GM06990 (cell line): ENCODE data around the gene RYR1.

Experiments used
- DNase-seq: peaks from one replicate; pipeline ENCODE4 v3.0.0-alpha.2; 2011; ENCODE audit not compliant: insufficient read length; ENCODE audit errors: extremely low read depth
- H3K27me3 ChIP-seq: replicated peaks from 2 replicates; pipeline ENCODE4 v1.6.0; 2011; ENCODE audit warnings: low read length; ENCODE audit not compliant: control insufficient read depth, insufficient read depth
- H3K36me3 ChIP-seq: 2 replicates; pipeline ENCODE4 v1.5.1; 2011; ENCODE audit warnings: low read length; ENCODE audit not compliant: control insufficient read depth, insufficient read depth
- H3K4me3 ChIP-seq: replicated peaks from 2 replicates; pipeline ENCODE4 v1.5.1; 2011; ENCODE audit warnings: low read depth, mild to moderate bottlenecking, control low read depth, low read length
- CTCF ChIP-seq: IDR thresholded peaks from 2 replicates; pipeline ENCODE4 v1.5.1; 2011; ENCODE audit warnings: low read length, control low read depth, mild to moderate bottlenecking, inconsistent platforms; ENCODE audit not compliant: insufficient read depth, poor library complexity, severe bottlenecking

Gene RYR1

GRCh38 chr19:38519168-38519567 lies 85.7 kb downstream of the RYR1 start:
- TF ChIP-seq CTCF = no peak
- H3K27me3 ChIP-seq = no peaks in the 10 kb centered on the region; the same call in none of the 2 replicates
- no peak overlapping the region for H3K4me3 ChIP-seq
- H3K36me3 ChIP-seq = no peaks in the 10 kb centered on the region
- no peak for DNase-seq

- Histone ChIP-seq H3K27me3 (no peaks in the 10 kb centered on the region; the same call in none of the 2 replicates), H3K36me3 (no peaks in the 10 kb centered on the region), H3K4me3 (no peak overlapping the region)
- no peak for TF ChIP-seq CTCF
- no peak for DNase-seq
Observed at GRCh38 chr19:38519988-38520387, 86.5 kb downstream of the RYR1 start.

- DNase-seq = no peak
Observed at GRCh38 chr19:38522915-38523314, 89.4 kb downstream of the RYR1 start.

GRCh38 chr19:38523319-38523718 lies 89.8 kb downstream of the RYR1 start:
- no peaks in the 10 kb centered on the region; the same call in none of the 2 replicates for H3K27me3 ChIP-seq
- no peak overlapping the region for H3K4me3 ChIP-seq
- DNase-seq = no peak
- no peak for TF ChIP-seq CTCF
- H3K36me3 ChIP-seq = no peaks in the 10 kb centered on the region

More at GRCh38 chr19:38522915-38523314, 89.4 kb downstream of the RYR1 start:
- no peak for TF ChIP-seq CTCF
- Histone ChIP-seq H3K4me3 (no peak overlapping the region), H3K27me3 (no peaks in the 10 kb centered on the region; the same call in none of the 2 replicates), H3K36me3 (no peaks in the 10 kb centered on the region)

- Histone ChIP-seq H3K4me3 (no peak overlapping the region), H3K27me3 (no peaks in the 10 kb centered on the region; the same call in none of the 2 replicates), H3K36me3 (no peaks in the 10 kb centered on the region)
- TF ChIP-seq CTCF = no peak
- DNase-seq = no peak
Observed at GRCh38 chr19:38524369-38524768, 90.9 kb downstream of the RYR1 start.
